SH-SY5Y (cell line): ENCODE results near the gene RBP4.

Experiments
- GATA2 ChIP-seq: IDR thresholded peaks from 2 replicates; pipeline ENCODE4 v1.6.1; 2011; ENCODE audit warnings: mild to moderate bottlenecking, low read depth, low read length
- GATA3 ChIP-seq: IDR thresholded peaks from 2 replicates; pipeline ENCODE4 v1.6.1; 2011; ENCODE audit warnings: low read depth, mild to moderate bottlenecking, low read length, moderate library complexity

Gene RBP4

GRCh38 chr10:93565446-93565845 lies 35.6 kb downstream of the RBP4 start:
- no peak for TF ChIP-seq GATA2
- TF ChIP-seq GATA3: no peak

DNA sequence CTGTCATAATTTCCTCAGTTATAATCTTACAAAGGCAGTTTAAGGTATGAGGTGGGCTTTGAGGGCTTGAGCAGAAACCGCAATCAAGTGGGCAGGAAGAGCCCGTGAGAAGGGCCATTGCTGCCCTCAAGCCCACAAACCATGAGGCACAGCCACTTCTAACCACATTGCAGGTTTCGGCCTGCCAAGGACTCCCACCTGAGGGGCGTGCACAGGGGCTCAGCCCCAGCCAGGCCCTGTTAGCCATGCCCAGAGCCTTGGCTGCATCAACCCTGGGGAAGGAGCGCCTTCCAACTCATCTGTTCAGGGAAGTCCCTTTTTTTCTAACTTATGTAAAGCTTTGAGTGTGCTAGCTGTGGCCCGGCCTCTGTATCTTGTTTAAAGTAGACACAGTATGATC lies 40.5 kb downstream of the RBP4 start:
- TF ChIP-seq GATA2 (no peak), GATA3 (no peak)

- TF ChIP-seq GATA3: no peak
- TF ChIP-seq GATA2: no peak
Measured at GRCh38 chr10:93559490-93559889, 41.5 kb downstream of the RBP4 start.

DNA sequence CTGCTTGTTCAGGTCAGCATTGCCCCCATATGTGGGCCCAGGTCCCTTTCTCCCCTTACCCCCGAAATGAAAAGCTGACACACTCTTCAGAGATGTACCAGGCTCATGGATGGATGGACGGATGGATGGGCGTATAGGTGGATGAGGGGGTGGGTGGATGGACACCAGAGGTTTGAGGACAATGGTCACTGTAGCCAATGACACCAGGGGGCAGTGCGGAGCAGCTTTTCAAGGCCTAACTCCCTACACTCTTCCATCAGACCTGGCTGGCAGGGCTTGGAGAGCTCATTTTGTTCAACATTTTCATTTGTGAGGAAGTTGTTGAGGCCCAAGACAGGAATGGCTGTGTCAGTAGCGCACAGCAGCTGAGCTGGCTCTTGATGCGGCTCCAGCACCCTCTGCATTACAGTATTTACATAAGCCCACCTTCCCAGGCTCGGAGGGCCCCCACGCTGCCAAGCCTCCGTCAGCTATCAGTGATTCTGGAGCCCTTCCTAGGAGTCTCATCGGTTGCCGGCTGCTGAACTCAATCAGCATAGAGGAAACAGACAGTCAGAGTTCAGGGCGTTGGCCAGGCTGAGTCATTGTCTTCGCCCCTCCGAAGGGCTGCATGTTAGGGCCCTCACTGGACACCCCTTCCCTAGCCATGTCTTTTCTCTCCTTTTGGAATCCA lies 46.1 kb downstream of the RBP4 start:
- TF ChIP-seq GATA2: no peak
- TF ChIP-seq GATA3: no peak

- TF ChIP-seq GATA3: no peak
- no peak for TF ChIP-seq GATA2
Measured at GRCh38 chr10:93554316-93554663, 46.7 kb downstream of the RBP4 start.

- TF ChIP-seq GATA3 (no peak), GATA2 (no peak)
Measured at GRCh38 chr10:93553482-93554315, 47.3 kb downstream of the RBP4 start.

- TF ChIP-seq GATA3 (no peak), GATA2 (no peak)
Measured at GRCh38 chr10:93552780-93553179, 48.3 kb downstream of the RBP4 start.

- TF ChIP-seq GATA3: no peak
- TF ChIP-seq GATA2: no peak
Measured at GRCh38 chr10:93550606-93551005, 50.4 kb downstream of the RBP4 start.

GRCh38 chr10:93548376-93549071 lies 52.5 kb downstream of the RBP4 start:
- TF ChIP-seq GATA3 (no peak), GATA2 (no peak)

- TF ChIP-seq GATA2: no peak
- no peak for TF ChIP-seq GATA3
Measured at GRCh38 chr10:93547522-93547921, 53.5 kb downstream of the RBP4 start.

DNA sequence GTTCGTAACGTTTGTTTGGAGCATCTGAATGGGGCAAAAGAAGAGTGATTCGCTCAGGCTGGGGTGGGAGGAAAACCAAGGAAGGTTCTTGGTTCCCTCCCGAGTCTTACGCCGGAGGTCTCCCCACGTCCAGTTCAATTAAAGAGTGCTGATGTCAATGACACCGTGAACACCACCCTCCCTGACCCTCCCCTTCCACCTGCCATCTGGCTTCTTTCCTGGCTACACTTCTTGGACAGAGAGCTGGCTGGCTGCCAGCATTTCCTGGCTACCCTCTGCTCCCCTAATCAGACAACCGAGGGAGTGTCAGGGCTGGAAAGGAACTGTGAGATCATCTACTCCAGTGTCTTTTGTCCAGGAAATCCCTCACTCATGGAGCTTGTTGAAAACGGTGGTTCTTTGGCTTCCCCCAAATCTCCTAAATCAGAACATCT lies 58.7 kb downstream of the RBP4 start:
- TF ChIP-seq GATA2: no peak; the same call in 1 of the 2 replicates
- TF ChIP-seq GATA3: no peak
